AG10803 (cell line): Measurements from ENCODE around the gene SLC2A13.
A peak's percentile ranks its signal among the peaks of the same experiment; 100 is the strongest.

Experiments
- DNase-seq: peaks from one replicate; pipeline ENCODE4 v3.0.0; 2010; ENCODE audit warnings: low read depth
- H3K4me3 ChIP-seq: 2 replicates; pipeline ENCODE4 v1.5.1; 2011; ENCODE audit warnings: mild to moderate bottlenecking, low read length, control low read depth
- TF ChIP-seq, protein P1 (sequence below): conservative IDR thresholded peaks from 2 replicates; pipeline ENCODE4 v1.5.1; 2011; ENCODE audit warnings: mild to moderate bottlenecking, low read length, control low read depth, inconsistent platforms

Gene SLC2A13

DNA sequence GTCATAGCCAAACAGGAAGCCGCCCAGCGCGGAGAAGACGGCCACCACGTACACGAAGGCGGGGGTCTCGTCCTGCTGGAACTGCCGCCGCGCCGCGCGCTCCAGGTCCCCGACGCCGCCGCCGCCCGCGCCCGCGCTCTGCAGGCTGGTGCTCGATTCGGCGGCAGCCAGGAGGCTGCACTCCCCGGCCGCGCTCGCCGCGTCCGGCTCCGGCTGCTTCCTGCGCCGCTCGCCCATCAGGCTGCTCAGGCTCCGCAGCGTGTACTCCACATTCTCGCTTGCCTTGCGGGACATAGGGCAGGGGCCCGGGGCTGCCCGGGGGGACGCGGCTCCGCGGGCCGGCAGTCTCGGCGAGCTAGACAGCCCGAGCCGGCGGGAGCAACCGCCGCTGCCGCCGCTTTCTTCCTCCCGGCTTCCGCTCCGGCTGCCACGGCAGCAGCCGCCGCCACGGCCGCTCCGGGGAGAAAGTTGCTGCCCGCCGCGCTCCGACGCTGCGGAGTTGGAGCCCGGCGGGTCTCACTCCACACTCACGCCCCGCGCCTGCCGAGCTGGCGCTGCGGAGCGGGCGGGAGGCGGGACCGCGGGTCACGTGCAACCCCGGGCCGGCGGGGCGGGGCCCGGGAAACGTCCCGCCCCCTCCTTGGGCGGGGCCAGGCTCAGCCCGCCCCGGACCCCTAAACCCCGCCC is at the start of gene SLC2A13:
Gene SLC2A13 (minus strand): TSS at position 567 of the 687 bp plus-strand sequence. CDS start 273 bp downstream, at position 294.
- peak; percentile 65 for DNase-seq
- TF ChIP-seq, protein P1, sequence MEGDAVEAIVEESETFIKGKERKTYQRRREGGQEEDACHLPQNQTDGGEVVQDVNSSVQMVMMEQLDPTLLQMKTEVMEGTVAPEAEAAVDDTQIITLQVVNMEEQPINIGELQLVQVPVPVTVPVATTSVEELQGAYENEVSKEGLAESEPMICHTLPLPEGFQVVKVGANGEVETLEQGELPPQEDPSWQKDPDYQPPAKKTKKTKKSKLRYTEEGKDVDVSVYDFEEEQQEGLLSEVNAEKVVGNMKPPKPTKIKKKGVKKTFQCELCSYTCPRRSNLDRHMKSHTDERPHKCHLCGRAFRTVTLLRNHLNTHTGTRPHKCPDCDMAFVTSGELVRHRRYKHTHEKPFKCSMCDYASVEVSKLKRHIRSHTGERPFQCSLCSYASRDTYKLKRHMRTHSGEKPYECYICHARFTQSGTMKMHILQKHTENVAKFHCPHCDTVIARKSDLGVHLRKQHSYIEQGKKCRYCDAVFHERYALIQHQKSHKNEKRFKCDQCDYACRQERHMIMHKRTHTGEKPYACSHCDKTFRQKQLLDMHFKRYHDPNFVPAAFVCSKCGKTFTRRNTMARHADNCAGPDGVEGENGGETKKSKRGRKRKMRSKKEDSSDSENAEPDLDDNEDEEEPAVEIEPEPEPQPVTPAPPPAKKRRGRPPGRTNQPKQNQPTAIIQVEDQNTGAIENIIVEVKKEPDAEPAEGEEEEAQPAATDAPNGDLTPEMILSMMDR, result no peak
- peak within 1 kb of the TSS; percentile 81 for H3K4me3 ChIP-seq

DNA sequence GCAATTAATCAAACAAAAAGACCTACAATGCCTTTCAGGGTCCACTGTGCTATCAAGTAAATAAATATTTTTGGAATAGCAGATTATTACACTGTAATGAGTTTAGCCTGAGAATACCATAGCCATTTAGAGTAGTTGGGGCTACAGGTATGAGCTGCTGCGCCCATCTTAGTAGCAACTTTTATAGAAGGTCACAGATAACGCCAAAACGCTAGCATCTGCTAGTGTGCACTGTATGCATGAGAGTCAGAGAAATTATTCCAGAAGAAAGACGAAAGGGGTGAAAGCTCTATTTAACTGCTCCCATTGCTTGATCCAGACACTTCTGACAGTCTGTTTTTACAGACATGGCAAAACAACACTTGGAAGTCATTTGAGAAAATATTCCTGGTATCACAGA is 48.5 kb upstream of the SLC2A13 start:
- no peak for DNase-seq
- H3K4me3 ChIP-seq, result no peak overlapping the region
- TF ChIP-seq, protein P1, result no peak

DNA sequence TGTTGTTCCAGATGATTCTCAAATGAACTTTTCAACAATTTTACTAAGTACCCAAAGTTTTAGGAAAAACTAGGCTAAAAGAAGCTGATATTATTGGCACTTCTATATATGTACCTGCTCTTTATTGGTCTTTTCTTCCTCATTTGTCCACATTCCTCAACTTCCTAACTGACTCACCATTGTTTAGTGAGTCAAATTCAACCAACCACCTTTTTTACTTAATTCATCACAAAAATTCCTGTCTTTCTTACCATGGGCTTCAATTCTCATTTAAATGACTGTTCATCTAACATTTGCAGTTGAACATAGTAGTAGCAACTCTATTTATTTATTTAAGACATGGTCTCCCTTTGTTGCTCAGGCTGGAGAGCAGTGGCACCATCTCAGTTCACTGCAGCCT is 47.6 kb upstream of the SLC2A13 start:
- no peak overlapping the region for H3K4me3 ChIP-seq
- no peak for DNase-seq
- TF ChIP-seq, protein P1, result no peak

DNA sequence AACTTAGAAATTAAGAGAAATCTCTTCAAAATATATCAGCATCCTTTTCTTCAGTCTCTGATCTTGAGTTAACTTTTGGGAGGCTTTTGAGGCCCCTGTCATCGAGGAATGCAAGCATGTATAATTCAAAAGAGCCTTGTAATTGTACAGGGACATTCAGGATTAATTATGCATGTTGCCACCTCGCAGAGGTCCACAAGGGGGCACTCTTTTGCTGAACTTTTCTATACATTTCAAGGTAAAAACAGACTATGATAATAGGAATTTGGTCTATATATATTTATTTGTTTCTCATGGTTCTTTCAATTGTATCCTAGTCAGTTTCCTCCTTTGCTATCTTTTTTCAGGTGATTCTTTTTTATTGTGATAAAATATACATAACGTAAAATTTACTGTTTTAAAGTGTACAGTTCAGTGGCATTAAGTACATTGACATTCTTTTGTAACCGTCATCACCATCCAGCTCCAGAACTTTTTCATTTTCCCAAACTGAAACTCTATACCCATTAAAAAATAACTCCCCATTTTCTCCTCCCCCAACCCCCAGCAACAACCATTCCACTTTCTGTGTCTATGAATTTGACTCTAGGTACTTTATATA is 47.0 kb upstream of the SLC2A13 start:
- TF ChIP-seq, protein P1, result peak; percentile 88
- peak; percentile 43 for DNase-seq
- H3K4me3 ChIP-seq, result no peak overlapping the region

DNA sequence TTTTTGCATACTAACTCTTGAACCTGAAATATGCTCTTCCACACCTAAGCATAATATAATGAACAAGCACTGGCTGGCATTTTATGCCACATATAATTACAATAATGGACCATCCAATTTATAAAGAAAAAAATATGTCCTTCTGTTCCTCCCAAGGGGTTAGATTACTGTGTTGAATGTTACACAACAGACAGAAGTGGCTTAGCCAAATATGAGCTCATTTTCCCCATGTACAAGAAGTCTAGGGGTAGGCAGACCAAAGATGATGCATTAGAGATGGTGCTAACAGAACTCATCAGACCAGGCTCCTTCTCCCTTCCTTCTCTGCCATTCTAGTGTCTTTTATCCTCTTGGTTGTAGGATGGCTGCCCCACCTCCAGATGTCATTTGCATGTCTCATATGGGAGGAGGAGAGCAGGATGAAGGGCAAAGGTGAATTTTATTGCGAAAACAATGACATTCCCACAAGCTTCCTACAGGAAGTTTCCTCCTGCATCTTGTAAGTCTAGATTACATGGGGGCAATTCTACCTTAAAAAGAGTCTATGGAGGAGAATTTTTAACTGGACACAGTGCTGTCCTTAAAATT is 43.9 kb upstream of the SLC2A13 start:
- TF ChIP-seq, protein P1, result no peak
- no peak overlapping the region for H3K4me3 ChIP-seq
- DNase-seq, result no peak

DNA sequence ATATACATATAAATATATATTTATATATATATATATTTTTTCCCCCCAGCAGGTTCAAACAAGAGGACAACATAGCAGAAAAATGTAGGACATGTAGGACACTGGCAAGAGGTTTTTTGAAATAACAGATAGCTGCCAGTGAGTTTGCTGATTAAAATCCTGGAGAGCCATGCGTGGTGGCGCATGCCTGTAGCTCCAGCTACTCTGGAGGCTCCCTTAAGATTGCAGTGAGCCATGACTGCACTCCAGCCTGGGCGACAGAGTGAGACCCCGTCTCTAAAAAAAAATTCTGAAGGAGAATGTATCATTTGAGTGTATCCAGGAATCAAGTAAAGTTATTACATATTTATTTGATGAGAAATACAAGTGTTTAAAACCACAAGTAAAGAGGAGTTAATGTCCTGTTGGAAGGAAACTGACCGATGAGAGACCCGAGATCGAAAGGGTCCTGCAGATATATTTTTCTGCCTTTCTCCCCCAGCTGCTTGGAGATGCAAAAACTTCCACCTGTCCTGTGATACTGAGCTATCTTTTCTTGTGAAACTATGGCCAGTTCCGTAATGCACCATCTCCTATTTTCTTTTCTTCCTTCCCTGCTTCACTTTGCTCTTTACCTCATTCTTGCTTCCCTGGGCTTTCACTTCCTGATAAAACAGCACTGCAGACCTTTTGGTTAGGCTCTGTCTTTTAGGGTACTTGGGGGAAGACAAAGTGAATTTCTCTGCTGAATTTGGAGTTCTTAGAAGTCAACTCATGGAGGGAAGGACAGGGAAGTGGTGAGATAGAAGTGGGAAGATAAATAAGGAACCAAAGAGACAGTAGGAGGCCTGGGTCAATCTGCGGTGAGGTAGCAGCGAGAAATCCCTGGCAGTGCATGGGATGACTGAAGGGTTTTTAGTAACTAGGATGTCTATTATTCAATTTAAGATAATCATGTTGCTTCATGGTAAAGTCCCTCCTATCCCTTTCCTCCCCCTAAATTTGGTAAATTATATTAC is 41.2 kb upstream of the SLC2A13 start:
- no peak overlapping the region for H3K4me3 ChIP-seq
- TF ChIP-seq, protein P1, result no peak
- no peak for DNase-seq
